ENCODE results near the gene LENEP. TPM values are rescaled to one million over a fixed set of nuclear protein-coding genes. Genes with fewer than 3 reads are reported as not detected.
"Not testable (repeated sequence)": the region's sequence is repeated elsewhere in the genome, so short reads cannot be mapped to it uniquely, and the experiment has no call there.

LENEP gene
- total RNA-seq, 1 donor from 2014 or later = 1.5 TPM

DNA sequence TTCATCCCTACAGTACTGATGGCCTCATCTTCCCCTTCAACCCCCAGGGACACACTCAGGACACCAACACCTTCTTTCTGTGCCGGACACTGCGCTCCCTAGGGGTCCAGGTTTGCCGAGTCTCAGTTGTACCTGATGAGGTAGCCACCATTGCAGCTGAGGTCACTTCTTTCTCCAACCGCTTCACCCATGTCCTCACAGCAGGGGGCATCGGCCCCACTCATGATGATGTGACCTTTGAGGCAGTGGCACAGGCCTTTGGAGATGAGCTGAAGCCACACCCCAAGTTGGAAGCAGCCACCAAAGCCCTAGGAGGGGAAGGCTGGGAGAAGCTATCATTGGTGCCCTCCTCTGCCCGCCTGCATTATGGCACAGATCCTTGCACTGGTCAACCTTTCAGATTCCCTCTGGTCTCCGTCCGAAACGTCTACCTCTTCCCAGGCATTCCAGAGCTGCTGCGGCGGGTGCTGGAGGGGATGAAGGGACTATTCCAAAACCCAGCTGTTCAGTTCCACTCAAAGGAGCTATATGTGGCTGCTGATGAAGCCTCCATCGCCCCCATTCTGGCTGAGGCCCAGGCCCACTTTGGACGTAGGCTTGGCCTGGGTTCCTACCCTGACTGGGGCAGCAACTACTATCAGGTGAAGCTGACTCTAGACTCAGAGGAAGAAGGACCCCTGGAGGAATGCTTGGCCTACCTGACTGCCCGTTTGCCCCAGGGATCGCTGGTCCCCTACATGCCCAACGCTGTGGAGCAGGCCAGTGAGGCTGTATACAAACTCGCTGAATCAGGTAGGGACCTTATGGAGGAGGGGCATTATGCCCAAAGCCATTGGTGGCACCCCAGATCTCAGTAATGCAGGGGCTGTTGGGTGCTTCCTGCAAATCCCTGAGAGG lies 5.1 kb upstream of the LENEP start:
- H3K9me3 Mint-ChIP-seq = no peaks in the 10 kb centered on the region
- DNase-seq (ENCODE audit: low spot score) = no peak
- peaks cover 21% of the 10 kb centered on the region for H3K36me3 Mint-ChIP-seq (ENCODE audit: low read depth)
- H3K4me1 Mint-ChIP-seq (ENCODE audit: low read depth) = peaks cover 18% of the 10 kb centered on the region
- intact Hi-C loops (cut with micrococcal nuclease) = no loop called here
- H3K27ac Mint-ChIP-seq = no peak overlapping the region
- H3K27me3 Mint-ChIP-seq (ENCODE audit: insufficient read depth) = no peaks in the 10 kb centered on the region
- H3K4me3 Mint-ChIP-seq = no peak overlapping the region

DNA sequence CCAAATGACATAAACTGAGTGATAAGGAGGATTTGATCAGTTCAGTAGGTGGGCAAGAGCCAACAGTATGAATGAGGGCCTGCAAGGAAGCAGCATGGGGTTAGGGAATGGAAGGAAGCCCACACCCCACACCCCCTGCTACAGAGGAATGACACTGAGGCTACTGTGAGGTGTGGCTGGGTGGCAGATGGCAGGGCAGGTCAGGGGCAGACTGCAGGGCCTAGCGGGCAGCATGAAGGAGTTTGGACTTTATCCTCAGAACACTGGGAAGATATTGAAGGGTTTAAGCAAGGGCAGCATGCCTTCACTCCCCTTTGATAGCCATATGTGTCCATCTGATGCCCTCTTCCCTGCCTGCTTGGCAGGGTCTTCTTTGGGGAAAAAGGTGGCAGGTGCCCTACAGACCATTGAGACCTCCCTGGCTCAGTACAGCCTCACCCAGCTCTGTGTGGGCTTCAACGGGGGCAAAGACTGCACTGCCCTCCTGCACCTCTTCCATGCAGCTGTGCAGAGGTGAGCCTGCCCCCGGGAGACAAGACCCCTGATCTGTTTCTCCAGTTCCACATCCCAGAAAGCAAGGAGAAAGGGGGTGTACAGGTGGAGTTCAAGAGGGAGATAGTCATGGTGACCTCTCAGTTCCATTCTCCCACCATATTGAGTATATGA lies 4.1 kb upstream of the LENEP start:
- Mint-ChIP-seq H3K36me3 (ENCODE audit: low read depth) (peaks cover 17% of the 10 kb centered on the region), H3K27ac (peak overlapping the region; percentile 54), H3K4me1 (ENCODE audit: low read depth) (peaks cover 19% of the 10 kb centered on the region), H3K27me3 (ENCODE audit: insufficient read depth) (no peaks in the 10 kb centered on the region), H3K9me3 (no peaks in the 10 kb centered on the region), H3K4me3 (no peak overlapping the region)
- DNase-seq (ENCODE audit: low spot score) = no peak
- intact Hi-C loops (cut with micrococcal nuclease) = no loop called here

DNA sequence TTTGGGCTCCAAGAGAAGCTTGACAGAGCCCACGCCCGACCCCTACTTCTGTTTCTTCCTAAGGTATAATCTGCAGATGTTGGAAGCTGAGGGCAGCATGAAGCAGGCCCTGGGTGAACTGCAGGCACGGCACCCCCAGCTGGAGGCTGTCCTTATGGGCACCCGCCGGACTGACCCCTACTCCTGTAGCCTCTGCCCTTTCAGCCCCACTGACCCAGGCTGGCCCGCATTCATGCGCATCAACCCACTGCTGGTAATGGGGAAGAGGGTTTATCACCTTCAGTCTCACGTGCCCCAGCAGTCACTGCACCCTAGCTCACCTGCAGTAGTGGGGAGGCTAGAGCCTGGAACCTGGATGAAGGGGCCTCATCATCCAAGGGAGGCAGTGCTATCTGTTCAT lies 3.1 kb upstream of the LENEP start:
- peaks cover 27% of the 10 kb centered on the region for H3K4me1 Mint-ChIP-seq (ENCODE audit: low read depth)
- H3K4me3 Mint-ChIP-seq = no peak overlapping the region
- no peaks in the 10 kb centered on the region for H3K9me3 Mint-ChIP-seq
- intact Hi-C loops (cut with micrococcal nuclease) = no loop called here
- no peaks in the 10 kb centered on the region for H3K27me3 Mint-ChIP-seq (ENCODE audit: insufficient read depth)
- no peak overlapping the region for H3K27ac Mint-ChIP-seq
- no peak for DNase-seq (ENCODE audit: low spot score)
- H3K36me3 Mint-ChIP-seq (ENCODE audit: low read depth) = peaks cover 17% of the 10 kb centered on the region

DNA sequence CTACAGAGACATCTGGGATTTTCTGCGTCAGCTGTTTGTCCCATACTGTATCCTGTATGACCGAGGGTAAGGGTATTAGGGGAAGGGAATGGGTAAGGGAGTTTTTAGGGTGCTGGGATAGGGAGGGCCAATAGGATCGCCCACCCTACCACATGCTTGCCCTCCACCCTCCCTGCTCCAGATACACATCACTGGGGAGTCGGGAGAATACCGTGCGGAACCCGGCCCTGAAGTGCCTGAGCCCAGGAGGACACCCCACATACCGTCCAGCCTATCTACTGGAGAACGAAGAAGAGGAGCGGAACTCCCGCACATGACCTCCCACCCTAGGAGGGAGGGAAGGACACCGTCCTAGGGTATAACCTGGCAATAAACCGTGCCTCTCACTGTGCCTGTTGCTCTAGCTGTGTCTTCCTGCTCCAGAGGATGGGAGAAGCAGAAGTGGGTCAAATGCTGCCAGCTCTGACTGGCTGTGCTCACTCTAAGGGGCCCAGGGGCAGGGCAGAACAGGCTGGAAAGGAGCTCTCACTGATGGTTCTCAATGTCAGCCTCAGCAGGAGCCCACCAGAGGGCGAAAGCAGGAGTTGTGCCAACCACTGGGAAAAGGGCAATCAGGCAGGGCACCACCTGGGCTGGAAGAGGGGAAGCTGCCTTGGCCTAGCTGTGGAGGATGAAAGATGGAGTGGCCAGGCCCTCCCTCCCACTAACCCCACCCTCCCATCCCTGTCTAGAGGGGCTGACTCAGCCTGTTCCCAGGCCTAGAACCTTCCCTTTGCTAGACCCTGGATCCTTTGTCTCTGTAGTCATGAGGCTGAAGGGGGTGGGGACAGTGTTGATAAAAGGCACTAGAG lies 440 bp upstream of the LENEP start:
- H3K4me3 Mint-ChIP-seq = no peak overlapping the region
- no peaks in the 10 kb centered on the region for H3K27me3 Mint-ChIP-seq (ENCODE audit: insufficient read depth)
- no peaks in the 10 kb centered on the region for H3K9me3 Mint-ChIP-seq
- H3K27ac Mint-ChIP-seq = peak overlapping the region; percentile 23
- intact Hi-C loops (cut with micrococcal nuclease) = no loop called here
- peaks cover 18% of the 10 kb centered on the region for H3K36me3 Mint-ChIP-seq (ENCODE audit: low read depth)
- H3K4me1 Mint-ChIP-seq (ENCODE audit: low read depth) = peaks cover 37% of the 10 kb centered on the region
- DNase-seq (ENCODE audit: low spot score) = no peak

DNA sequence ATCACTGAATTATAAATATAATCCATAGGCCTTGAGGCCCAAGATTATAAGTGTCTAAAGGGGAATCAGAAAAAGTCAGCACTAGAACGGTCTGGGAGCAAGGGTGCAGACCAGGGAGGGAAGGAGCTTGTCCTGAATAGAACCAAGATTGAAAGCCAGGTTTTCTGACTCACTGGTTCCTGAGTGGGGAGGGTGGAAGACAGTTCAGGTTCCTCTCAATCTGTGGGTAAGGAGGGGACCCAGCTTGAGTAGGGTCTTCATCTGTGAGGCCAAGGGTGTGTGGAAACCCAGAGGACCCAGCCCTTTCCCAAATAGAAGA lies 842 bp downstream of the LENEP start:
- intact Hi-C loops (cut with micrococcal nuclease) = no loop called here
- H3K27ac Mint-ChIP-seq = no peak overlapping the region
- H3K4me3 Mint-ChIP-seq = no peak overlapping the region
- DNase-seq (ENCODE audit: low spot score) = no peak
- H3K9me3 Mint-ChIP-seq = no peaks in the 10 kb centered on the region
- peaks cover 42% of the 10 kb centered on the region for H3K4me1 Mint-ChIP-seq (ENCODE audit: low read depth)
- no peaks in the 10 kb centered on the region for H3K27me3 Mint-ChIP-seq (ENCODE audit: insufficient read depth)
- peaks cover 11% of the 10 kb centered on the region for H3K36me3 Mint-ChIP-seq (ENCODE audit: low read depth)

DNA sequence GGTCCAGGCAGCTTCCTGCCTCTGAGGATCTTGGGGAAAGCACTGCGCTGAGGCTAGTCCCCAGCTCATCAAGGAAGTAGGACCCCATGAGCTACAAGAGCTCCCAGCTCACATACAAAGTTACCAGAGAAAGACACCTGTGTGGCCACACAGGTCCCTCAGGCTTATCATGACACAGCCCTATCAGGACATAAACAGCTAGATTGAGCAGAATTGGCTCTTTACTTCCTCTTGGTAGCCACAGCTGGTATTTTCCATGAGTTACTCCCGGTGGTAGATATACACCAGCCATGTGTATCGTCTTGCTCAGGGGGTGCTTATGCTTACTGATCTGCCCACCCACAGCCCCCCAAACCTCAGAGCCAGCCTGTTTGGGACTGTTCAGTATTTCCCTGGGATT lies 1.2 kb downstream of the LENEP start:
- peaks cover 39% of the 10 kb centered on the region for H3K4me1 Mint-ChIP-seq (ENCODE audit: low read depth)
- intact Hi-C loops (cut with micrococcal nuclease) = no loop called here
- no peak overlapping the region for H3K4me3 Mint-ChIP-seq
- no peak for DNase-seq (ENCODE audit: low spot score)
- no peaks in the 10 kb centered on the region for H3K9me3 Mint-ChIP-seq
- H3K27me3 Mint-ChIP-seq (ENCODE audit: insufficient read depth) = no peaks in the 10 kb centered on the region
- peak overlapping the region; percentile 38 for H3K27ac Mint-ChIP-seq
- H3K36me3 Mint-ChIP-seq (ENCODE audit: low read depth) = peaks cover 9% of the 10 kb centered on the region

DNA sequence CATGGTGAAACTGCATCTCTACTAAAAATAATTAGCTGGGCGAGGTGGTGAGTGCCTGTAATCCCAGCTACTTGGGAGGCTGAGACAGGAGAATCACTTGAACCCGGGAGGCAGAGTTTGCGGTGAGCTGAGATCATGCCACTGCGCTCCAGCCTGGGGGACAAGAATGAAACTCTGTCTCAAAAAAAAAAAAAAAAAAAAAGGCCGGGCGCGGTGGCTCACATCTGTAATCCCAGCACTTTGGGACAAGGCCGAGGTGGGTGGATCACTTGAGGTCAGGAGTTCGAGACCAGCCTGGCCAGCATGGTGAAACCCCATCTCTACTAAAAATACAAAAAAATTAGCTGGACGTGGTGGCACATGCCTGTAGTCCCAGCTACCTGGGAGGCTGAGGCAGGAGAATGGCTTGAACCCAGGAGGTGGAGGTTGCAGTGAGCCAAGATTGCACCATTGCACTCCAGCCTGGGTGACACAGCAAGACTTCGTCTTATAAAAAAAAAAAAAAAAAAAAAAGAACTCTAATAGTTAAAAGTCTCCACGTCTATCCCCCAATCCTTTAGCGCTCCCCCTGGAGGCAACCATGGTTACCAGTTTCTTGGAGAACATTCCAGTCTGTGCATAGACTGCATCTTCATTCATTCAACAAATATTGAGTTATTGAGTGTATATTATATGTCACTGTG lies 2.1 kb downstream of the LENEP start:
- not testable (repeated sequence) for DNase-seq (ENCODE audit: low spot score); H3K4me3 Mint-ChIP-seq; H3K36me3 Mint-ChIP-seq (ENCODE audit: low read depth); H3K9me3 Mint-ChIP-seq; H3K27ac Mint-ChIP-seq; H3K27me3 Mint-ChIP-seq (ENCODE audit: insufficient read depth)
- intact Hi-C loops (cut with micrococcal nuclease) = loop anchor here (5.0 kb wide), 1 partner anchor 513 kb away; no protein-coding TSS in a partner anchor
- peaks cover 42% of the 10 kb centered on the region for H3K4me1 Mint-ChIP-seq (ENCODE audit: low read depth)

DNA sequence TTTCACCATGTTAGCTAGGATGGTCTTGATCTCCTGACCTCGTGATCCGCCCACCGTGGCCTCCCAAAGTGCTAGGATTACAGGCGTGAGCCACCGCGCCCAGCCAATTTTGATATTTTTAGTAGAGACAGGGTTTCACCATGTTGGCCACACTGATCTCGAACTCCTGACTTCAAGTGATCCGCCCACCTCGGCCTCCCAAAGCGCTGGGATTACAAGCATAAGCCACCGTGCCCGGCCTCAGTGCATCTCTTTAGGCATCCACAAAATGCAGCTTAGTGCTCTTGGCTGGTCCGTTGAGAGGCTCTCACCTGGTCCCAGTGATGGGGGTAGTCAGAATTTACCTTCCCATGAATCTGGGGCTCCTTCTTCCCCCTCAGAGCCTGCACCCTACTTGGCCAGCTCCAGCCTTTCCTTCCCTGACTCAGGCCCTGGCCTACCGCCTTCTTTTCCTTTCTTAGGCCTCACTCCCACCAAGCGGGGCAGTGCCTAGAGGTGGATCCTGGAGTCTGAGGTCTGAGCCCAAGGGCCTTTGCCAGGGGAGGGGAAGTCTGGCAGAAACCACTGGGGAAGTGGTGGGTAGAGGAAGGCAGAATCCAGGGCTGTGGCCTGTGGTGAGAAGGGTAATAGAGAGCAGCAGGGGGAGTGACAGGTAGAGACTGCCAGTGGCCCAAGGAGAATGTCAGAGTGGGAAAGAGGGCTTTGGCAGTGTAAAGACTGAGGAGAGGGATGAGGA lies 3.7 kb downstream of the LENEP start:
- H3K27ac Mint-ChIP-seq = peak overlapping the region; percentile 50
- peak overlapping the region; percentile 57 for H3K4me3 Mint-ChIP-seq
- H3K36me3 Mint-ChIP-seq (ENCODE audit: low read depth) = peaks cover 6% of the 10 kb centered on the region
- peaks cover 2% of the 10 kb centered on the region for H3K27me3 Mint-ChIP-seq (ENCODE audit: insufficient read depth)
- H3K9me3 Mint-ChIP-seq = no peaks in the 10 kb centered on the region
- intact Hi-C loops (cut with micrococcal nuclease) = loop anchor here (5.0 kb wide), 1 partner anchor 515 kb away; no protein-coding TSS in a partner anchor
- DNase-seq (ENCODE audit: low spot score) = no peak
- H3K4me1 Mint-ChIP-seq (ENCODE audit: low read depth) = peaks cover 42% of the 10 kb centered on the region

DNA sequence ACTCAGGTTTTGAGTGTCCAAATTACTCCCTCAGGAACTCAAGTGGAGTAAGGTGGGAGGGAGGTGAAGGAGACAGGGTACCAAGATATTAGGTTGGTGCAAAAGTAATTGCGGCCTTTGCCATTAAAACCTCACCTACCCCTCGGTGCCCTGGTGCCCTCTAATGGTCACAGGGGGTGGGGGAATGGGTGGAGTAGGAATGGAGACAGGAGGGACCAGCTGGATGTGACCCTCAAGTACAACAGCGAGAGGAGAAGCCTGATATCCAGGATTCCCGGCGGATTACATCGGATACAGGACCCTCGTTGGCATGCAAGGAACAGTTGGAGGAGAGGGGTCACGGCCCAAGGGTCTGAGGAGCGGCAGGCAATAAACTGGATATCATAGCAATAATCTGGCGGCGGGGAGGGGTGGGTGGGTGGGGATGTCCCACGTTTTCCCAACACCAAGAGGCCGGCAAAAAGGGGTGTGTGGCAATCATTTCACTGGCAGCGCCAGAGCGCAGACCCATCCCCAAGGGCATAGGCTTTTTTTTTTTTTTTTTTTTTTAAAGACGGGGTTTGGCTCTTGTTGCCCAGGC lies 4.9 kb downstream of the LENEP start:
- H3K27ac Mint-ChIP-seq = peak overlapping the region; percentile 92
- H3K4me1 Mint-ChIP-seq (ENCODE audit: low read depth) = peaks cover 42% of the 10 kb centered on the region
- H3K9me3 Mint-ChIP-seq = no peaks in the 10 kb centered on the region
- intact Hi-C loops (cut with micrococcal nuclease) = loop anchor here (5.0 kb wide), 1 partner anchor 516 kb away; no protein-coding TSS in a partner anchor
- no peak for DNase-seq (ENCODE audit: low spot score)
- peak overlapping the region; percentile 81 for H3K4me3 Mint-ChIP-seq
- H3K36me3 Mint-ChIP-seq (ENCODE audit: low read depth) = peaks cover 1% of the 10 kb centered on the region
- peaks cover 2% of the 10 kb centered on the region for H3K27me3 Mint-ChIP-seq (ENCODE audit: insufficient read depth)

DNA sequence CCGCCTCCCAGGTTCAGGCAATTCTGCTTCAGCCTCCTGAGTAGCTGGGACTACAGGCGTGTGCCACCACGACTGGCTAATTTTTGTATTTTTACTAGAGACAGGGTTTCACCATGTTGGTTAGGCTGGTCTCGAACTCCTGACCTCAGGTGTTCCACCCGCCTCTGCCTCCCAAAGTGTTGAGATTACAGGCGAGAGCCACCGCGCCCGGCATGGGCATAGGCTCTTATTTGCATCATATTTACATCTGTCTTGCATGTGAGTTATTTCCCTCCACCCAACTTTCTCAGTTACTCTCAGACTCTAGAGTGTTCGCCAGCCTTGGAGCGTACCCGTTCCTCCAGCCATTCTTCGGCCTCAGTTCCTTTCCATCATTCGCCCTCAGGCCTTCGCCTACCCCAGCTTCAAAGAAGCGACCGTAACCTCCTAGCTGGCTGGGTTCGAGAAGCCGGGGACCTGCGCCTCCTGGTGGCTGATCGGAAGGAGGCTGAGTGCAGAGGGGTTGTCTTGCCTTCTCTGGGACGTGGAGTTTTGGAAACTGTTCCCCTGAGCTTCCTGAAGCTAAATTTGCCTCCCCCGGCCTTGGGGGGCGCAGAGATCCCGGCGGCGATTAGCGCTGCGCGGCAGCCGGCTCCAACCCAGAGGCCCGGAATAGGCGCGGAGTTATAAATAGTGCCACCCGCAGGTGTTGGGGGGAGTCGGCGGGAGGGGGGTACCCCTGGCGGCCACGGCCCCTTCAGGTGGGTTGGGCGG lies 5.6 kb downstream of the LENEP start:
- no peaks in the 10 kb centered on the region for H3K9me3 Mint-ChIP-seq
- DNase-seq (ENCODE audit: low spot score) = no peak
- H3K27ac Mint-ChIP-seq = peak overlapping the region; percentile 92
- H3K36me3 Mint-ChIP-seq (ENCODE audit: low read depth) = peaks cover 5% of the 10 kb centered on the region
- peaks cover 2% of the 10 kb centered on the region for H3K27me3 Mint-ChIP-seq (ENCODE audit: insufficient read depth)
- intact Hi-C loops (cut with micrococcal nuclease) = loop anchor here (1.0 to 5.0 kb wide), 6 partner anchors 9 to 517 kb away; partner anchors contain the start of gene FLAD1
- peak overlapping the region; percentile 81 for H3K4me3 Mint-ChIP-seq
- peaks cover 40% of the 10 kb centered on the region for H3K4me1 Mint-ChIP-seq (ENCODE audit: low read depth)

Measured in activated T-helper 1 cell treated with anti-CD3 and anti-CD28 coated beads, Interleukin-12 subunit alpha, Interleukin-12 subunit beta, Interleukin-2, Interleukin-4 antibody, amounts not matched to agents 30 ng/mL and 10 ng/mL and 1 ng/mL, durations not matched to agents 14 hours and 24 hours and 36 hours (primary cell).